OCI-LY3 (cell line): ENCODE results near the gene ZKSCAN7.

ENCODE experiments used
- CTCF ChIP-seq: fragments of 200-600, 300-600 bp; sonication (generic); IDR thresholded peaks from 2 replicates; pipeline ENCODE4 v1.5.1; 2014; ENCODE audit warnings: antibody characterized with exemption, low read length, low read depth
- EZH2phosphoT487 ChIP-seq: fragments of 200-600 bp; shearing (Covaris generic); IDR thresholded peaks from 2 replicates; pipeline ENCODE4 v1.6.1; 2018; ENCODE audit warnings: antibody characterized with exemption, mixed run types, low read depth

- no peak for TF ChIP-seq CTCF
- TF ChIP-seq EZH2phosphoT487, result no peak
Observed at GRCh38 chr3:44576613-44577012, 21.6 kb downstream of the ZKSCAN7 start.
